HepG2 (cell line): ENCODE measurements around the gene NFS1. TPM values are rescaled to one million over a fixed set of nuclear protein-coding genes. Genes with fewer than 3 reads are reported as not detected.

ENCODE experiments used
- EP300 ChIP-seq, 3 experiments: sonication (generic) in 1 of 3; formaldehyde crosslinking in 1 of 3; IDR thresholded peaks; 2 replicates each; pipeline versions ENCODE4 v1.5.1 to v1.6.1; 2011 to 2020; ENCODE audit warnings: low read depth in 2 of 3, low read length in 2 of 3, borderline replicate concordance in 1 of 3, improper control_type of control experiment in 1 of 3, mild to moderate bottlenecking in 1 of 3, missing genetic modification reagents in 1 of 3, moderate library complexity in 1 of 3
- FOXA3 ChIP-seq: IDR thresholded peaks from 2 replicates; pipeline ENCODE4 v1.6.1; 2016; ENCODE audit warnings: missing genetic modification reagents, missing compliant biosample characterization
- GRHL1 ChIP-seq: sonication (generic); formaldehyde crosslinking; conservative IDR thresholded peaks from 2 replicates; pipeline ENCODE4 v1.8.0; 2022; ENCODE audit warnings: missing genetic modification reagents
- HMGXB3 ChIP-seq: sonication (generic); formaldehyde crosslinking; IDR thresholded peaks from 2 replicates; pipeline ENCODE4 v1.4.0; 2020; ENCODE audit warnings: missing genetic modification reagents, borderline replicate concordance
- MED1 ChIP-seq: sonication (generic); formaldehyde crosslinking; IDR thresholded peaks from 2 replicates; pipeline ENCODE4 v1.4.0; 2020; ENCODE audit warnings: missing genetic modification reagents
- MEF2D ChIP-seq: sonication (generic); formaldehyde crosslinking; IDR thresholded peaks from 2 replicates; pipeline ENCODE4 v1.5.1; 2020; ENCODE audit warnings: mild to moderate bottlenecking, missing genetic modification reagents
- PHF21A ChIP-seq: sonication (generic); formaldehyde crosslinking; IDR thresholded peaks from 2 replicates; pipeline ENCODE4 v1.5.0; 2020; ENCODE audit warnings: mild to moderate bottlenecking, missing genetic modification reagents
- POLR2G ChIP-seq: fragments of 200-400 bp; formaldehyde crosslinking; IDR thresholded peaks from 2 replicates; pipeline ENCODE4 v1.6.1; 2018; ENCODE audit warnings: mild to moderate bottlenecking, low read depth, low read length, moderate library complexity
- RFXAP ChIP-seq: sonication (generic); formaldehyde crosslinking; IDR thresholded peaks from 2 replicates; pipeline ENCODE4 v1.4.0; 2020; ENCODE audit warnings: missing genetic modification reagents, borderline replicate concordance
- RXRA ChIP-seq: sonication (generic); formaldehyde crosslinking; IDR thresholded peaks from 2 replicates; pipeline ENCODE4 v1.5.1; 2020; ENCODE audit warnings: missing genetic modification reagents
- SOX6 ChIP-seq, 2 experiments: fragments of 450-650 bp in 1 of 2; sonication (generic) in 1 of 2; formaldehyde crosslinking in 1 of 2; IDR thresholded peaks; 2 replicates each; pipeline versions ENCODE4 v1.4.0 to v1.6.1; 2017 to 2020; ENCODE audit warnings: antibody characterized with exemption in 1 of 2, mild to moderate bottlenecking in 1 of 2, missing genetic modification reagents in 1 of 2
- TBL1XR1 ChIP-seq: fragments of 150-350 bp; IDR thresholded peaks from 2 replicates; pipeline ENCODE4 v1.6.1; 2014; ENCODE audit warnings: borderline replicate concordance, low read length; ENCODE audit not compliant: partially characterized antibody
- TFE3 ChIP-seq: IDR thresholded peaks from 2 replicates; pipeline ENCODE4 v1.6.1; 2016
- ZNF607 ChIP-seq: sonication (generic); formaldehyde crosslinking; IDR thresholded peaks from 2 replicates; pipeline ENCODE4 v1.5.1; 2020; ENCODE audit warnings: missing genetic modification reagents, mild to moderate bottlenecking, borderline replicate concordance
- ZSCAN9 ChIP-seq: IDR thresholded peaks from 2 replicates; pipeline ENCODE4 v1.6.1; 2016; ENCODE audit warnings: borderline replicate concordance
- polyA plus RNA-seq, 8 experiments: library from polyadenylated mRNA; depleted of rRNA in 3 of 8; stranded (reverse) in 7 of 8; unstranded in 1 of 8; fragments of >200 nt; fragmentation: Illumina TruSeq in 4 of 8; extraction: Trizol in 4 of 8; gene quantifications; 2 replicates each; pipeline versions ENCODE4 v1.2.1 to v1.2.3, GENCODE V29; 2011 to 2016; ENCODE audit warnings: low read depth in 4 of 8, missing spikeins in 1 of 8, mixed read lengths in 1 of 8; ENCODE audit not compliant: insufficient read depth in 1 of 8
- total RNA-seq, 5 experiments: library from RNA; depleted of rRNA; stranded (reverse); fragments of >200 nt; fragmentation: Illumina TruSeq; extraction: Trizol; gene quantifications; 2 replicates each; pipeline ENCODE4 v1.2.3, GENCODE V29; 2016; ENCODE audit warnings: low read depth in 1 of 5
- TF ChIP-seq, protein P1 (sequence below): sonication (generic); formaldehyde crosslinking; IDR thresholded peaks from 2 replicates; pipeline ENCODE4 v1.8.0; 2022; ENCODE audit warnings: low read depth, missing genetic modification reagents
- TF ChIP-seq, protein P2 (sequence below): sonication (generic); formaldehyde crosslinking; IDR thresholded peaks from 2 replicates; pipeline ENCODE4 v1.5.0; 2020; ENCODE audit warnings: mild to moderate bottlenecking, missing genetic modification reagents

NFS1 gene
- total and polyA plus RNA-seq, 2 of the 13 experiments (the other 11 are each of a cell fraction or from before 2014, with no cell fraction given): 65.9 to 88.1 TPM

DNA sequence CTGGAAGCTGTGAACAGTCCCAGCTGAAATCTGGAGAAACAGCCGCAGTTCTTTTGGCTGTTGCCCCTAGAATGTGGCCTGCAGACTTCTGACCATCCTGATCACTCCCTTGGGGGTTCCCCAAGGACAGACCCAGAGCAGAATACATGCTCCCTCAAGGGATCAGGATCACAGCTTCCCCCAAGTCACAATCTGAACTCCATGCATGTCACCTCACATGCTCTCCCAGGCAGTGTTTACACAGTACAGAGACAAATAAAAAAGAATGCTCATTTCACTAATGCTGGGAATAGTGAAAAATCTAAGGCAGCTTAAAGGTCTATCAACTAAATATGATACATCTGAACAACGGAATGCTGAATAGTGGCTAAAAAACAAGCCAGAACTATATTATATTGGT lies 63.1 kb downstream of the NFS1 start (continued):
- TF ChIP-seq HMGXB3: 0 out of 2 replicates have a peak, but pooled peaks have one; percentile 20
- peak; percentile 90 for TF ChIP-seq FOXA3 (CRISPR knock-in tag)
- peak; percentile 12; the same call in 1 of the 2 replicates for TF ChIP-seq MED1 (CRISPR knock-in tag)
- 0 out of 2 replicates have a peak, but pooled peaks have one; percentile 10 for TF ChIP-seq POLR2G
- no peak for TF ChIP-seq RFXAP (CRISPR knock-in tag)
- 0 out of 4 replicates have a peak, but pooled peaks of 1 of the 2 experiments have one; percentile 33 for TF ChIP-seq EP300 (IDR thresholded peaks at IDR 0.05; ENCODE audit: low read depth in 2 of 2, low read length in 2 of 2)
- TF ChIP-seq EP300 (CRISPR knock-in tag; IDR thresholded peaks at IDR 0.05; ENCODE audit: borderline replicate concordance): no peak
- 0 out of 2 replicates have a peak, but pooled peaks have one; percentile 19 for TF ChIP-seq TFE3 (CRISPR knock-in tag)
- no peak for TF ChIP-seq GRHL1
- TF ChIP-seq PHF21A (CRISPR knock-in tag): peak; percentile 26; the same call in 1 of the 2 replicates
- 0 out of 2 replicates have a peak, but pooled peaks have one; percentile 45 for TF ChIP-seq MEF2D
- TF ChIP-seq, protein P1, sequence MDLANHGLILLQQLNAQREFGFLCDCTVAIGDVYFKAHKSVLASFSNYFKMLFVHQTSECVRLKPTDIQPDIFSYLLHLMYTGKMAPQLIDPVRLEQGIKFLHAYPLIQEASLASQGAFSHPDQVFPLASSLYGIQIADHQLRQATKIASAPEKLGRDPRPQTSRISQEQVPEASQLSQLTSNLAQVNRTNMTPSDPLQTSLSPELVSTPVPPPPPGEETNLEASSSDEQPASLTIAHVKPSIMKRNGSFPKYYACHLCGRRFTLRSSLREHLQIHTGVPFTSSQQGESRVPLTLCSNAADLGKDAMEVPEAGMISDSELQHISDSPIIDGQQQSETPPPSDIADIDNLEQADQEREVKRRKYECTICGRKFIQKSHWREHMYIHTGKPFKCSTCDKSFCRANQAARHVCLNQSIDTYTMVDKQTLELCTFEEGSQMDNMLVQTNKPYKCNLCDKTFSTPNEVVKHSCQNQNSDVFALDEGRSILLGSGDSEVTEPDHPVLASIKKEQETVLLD (CRISPR knock-in tag): no peak
- 0 out of 2 replicates have a peak, but pooled peaks have one; percentile 36 for TF ChIP-seq ZNF607 (CRISPR knock-in tag)
- TF ChIP-seq TBL1XR1: no peak
- peak; percentile 75; the same call in 1 of the 2 replicates for TF ChIP-seq RXRA (CRISPR knock-in tag)
- TF ChIP-seq ZSCAN9 (CRISPR knock-in tag): 0 out of 2 replicates have a peak, but pooled peaks have one; percentile 14
- TF ChIP-seq, protein P2, sequence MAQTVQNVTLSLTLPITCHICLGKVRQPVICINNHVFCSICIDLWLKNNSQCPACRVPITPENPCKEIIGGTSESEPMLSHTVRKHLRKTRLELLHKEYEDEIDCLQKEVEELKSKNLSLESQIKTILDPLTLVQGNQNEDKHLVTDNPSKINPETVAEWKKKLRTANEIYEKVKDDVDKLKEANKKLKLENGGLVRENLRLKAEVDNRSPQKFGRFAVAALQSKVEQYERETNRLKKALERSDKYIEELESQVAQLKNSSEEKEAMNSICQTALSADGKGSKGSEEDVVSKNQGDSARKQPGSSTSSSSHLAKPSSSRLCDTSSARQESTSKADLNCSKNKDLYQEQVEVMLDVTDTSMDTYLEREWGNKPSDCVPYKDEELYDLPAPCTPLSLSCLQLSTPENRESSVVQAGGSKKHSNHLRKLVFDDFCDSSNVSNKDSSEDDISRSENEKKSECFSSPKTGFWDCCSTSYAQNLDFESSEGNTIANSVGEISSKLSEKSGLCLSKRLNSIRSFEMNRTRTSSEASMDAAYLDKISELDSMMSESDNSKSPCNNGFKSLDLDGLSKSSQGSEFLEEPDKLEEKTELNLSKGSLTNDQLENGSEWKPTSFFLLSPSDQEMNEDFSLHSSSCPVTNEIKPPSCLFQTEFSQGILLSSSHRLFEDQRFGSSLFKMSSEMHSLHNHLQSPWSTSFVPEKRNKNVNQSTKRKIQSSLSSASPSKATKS (CRISPR knock-in tag): no peak
- no peak for TF ChIP-seq SOX6 (IDR thresholded peaks at IDR 0.05)
- TF ChIP-seq SOX6 (CRISPR knock-in tag; IDR thresholded peaks at IDR 0.05): peak; percentile 38; the same call in 1 of the 2 replicates
